ENCODE results near the gene HERPUD2. TPM values are rescaled to one million over a fixed set of nuclear protein-coding genes. Genes with fewer than 3 reads are reported as not detected.

The HERPUD2 gene
- total and polyA plus RNA-seq, 2 of the 4 experiments (the other 2 are of a cell fraction), result 22.2 to 27.2 TPM

- TF ChIP-seq MAFK (IDR thresholded peaks at IDR 0.05; ENCODE audit: low read depth, low read length), result no peak
- no peak for TF ChIP-seq CTCF (conservative IDR thresholded peaks at IDR 0.05; ENCODE audit: low read depth, low read length)
- no peak for TF ChIP-seq POLR2A (IDR thresholded peaks at IDR 0.05; ENCODE audit: low read depth, low read length)
- Histone ChIP-seq H2AK9ac (replicated peaks; ENCODE audit: low read depth, low read length, poor library complexity) (no peak overlapping the region), H2BK15ac (ENCODE audit: low read depth, low read length) (no peak overlapping the region; the same call in 2 of the 3 replicates), H2AK5ac (ENCODE audit: low read depth, low read length) (no peak overlapping the region), H3K14ac (replicated peaks; ENCODE audit: low read depth, low read length) (no peak overlapping the region), H2AFZ (replicated peaks; ENCODE audit: low read length, poor library complexity) (no peak overlapping the region), H3K23ac (ENCODE audit: low read depth, low read length) (no peak overlapping the region), H3K56ac (ENCODE audit: extremely low read depth, insufficient read depth, low read length) (no peak overlapping the region), H4K20me1 (ENCODE audit: insufficient read depth, low read length) (no peaks in the 10 kb centered on the region), H4K91ac (ENCODE audit: insufficient read depth, low read depth, low read length) (no peak overlapping the region), H2BK120ac (ENCODE audit: low read depth, low read length) (no peak overlapping the region), H3K4me2 (ENCODE audit: low read depth, low read length) (no peak overlapping the region), H2BK5ac (ENCODE audit: low read depth, low read length, poor library complexity, severe bottlenecking) (no peak overlapping the region), H3K4ac (ENCODE audit: low read depth, low read length) (no peak overlapping the region), H3K9me3 (ENCODE audit: control insufficient read depth, insufficient read depth, low read length) (no peaks in the 10 kb centered on the region; the same call in 1 of the 2 replicates), H3K9me1 (ENCODE audit: insufficient read depth, low read length) (no peaks in the 10 kb centered on the region), H3K4me3 (ENCODE audit: insufficient read depth, low read depth, low read length) (no peak overlapping the region), H4K8ac (ENCODE audit: low read depth in 2 of 2, low read length in 2 of 2) (no peak overlapping the region), H3K27me3 (ENCODE audit: control insufficient read depth, insufficient read depth, low read length) (no peaks in the 10 kb centered on the region; the same call in 1 of the 2 replicates), H3K18ac (ENCODE audit: low read depth, low read length) (no peak overlapping the region), H2BK20ac (ENCODE audit: low read depth, low read length) (no peak overlapping the region), H3K36me3 (ENCODE audit: control insufficient read depth, insufficient read depth, low read length) (no peaks in the 10 kb centered on the region), H3K4me1 (ENCODE audit: control insufficient read depth, insufficient read depth, low read length) (peaks cover 4% of the 10 kb centered on the region; the same call in 1 of the 2 replicates), H3K27ac (ENCODE audit: insufficient read depth, low read length) (no peak overlapping the region), H3K79me1 (ENCODE audit: low read depth in 1 of 2, low read length in 2 of 2) (no peaks in the 10 kb centered on the region), H3K9ac (ENCODE audit: low read depth, low read length) (no peak overlapping the region), H4K5ac (ENCODE audit: low read depth, low read length) (no peak overlapping the region)
- no CpG with 5 or more reads among the region's 2 CpGs for WGBS, 2 experiments (ENCODE audit: extremely low coverage in 2 of 2, insufficient read length in 1 of 2)
- no peak for DNase-seq
- intact Hi-C loops (cut with micrococcal nuclease) (no loop called here), in situ Hi-C loops (cut with MboI; ENCODE audit: low sequenced_read_pairs) (loop anchor here (25.0 kb wide), 1 partner anchor 616 kb away; no protein-coding TSS in a partner anchor), dilution Hi-C loops (cut with HindIII; ENCODE audit: low sequenced_read_pairs, unreplicated experiment) (no loop called here)
- CTCF ChIA-PET, result no interaction called here
- POLR2A ChIA-PET (ENCODE audit: unreplicated experiment), result no interaction called here
- no TSS peak for BruUV-seq (replicated peaks)
- ATAC-seq (ENCODE audit: low read depth), result no peak
Measured at GRCh38 chr7:35721288-35721687, 26.4 kb upstream of the HERPUD2 start.
